PC-9 (cell line): ENCODE results near the gene CBX4.

Experiments used
- EZH2 ChIP-seq: fragments of 200-600 bp; sonication (generic); IDR thresholded peaks from 2 replicates; pipeline ENCODE4 v1.8.0; 2017; ENCODE audit warnings: antibody characterized with exemption, low read depth
- TF ChIP-seq, protein P1 (sequence below): fragments of 200-600 bp; sonication (generic); conservative IDR thresholded peaks from 2 replicates; pipeline ENCODE4 v1.6.1; 2017; ENCODE audit warnings: mixed run types, antibody characterized with exemption, mild to moderate bottlenecking, moderate library complexity

DNA sequence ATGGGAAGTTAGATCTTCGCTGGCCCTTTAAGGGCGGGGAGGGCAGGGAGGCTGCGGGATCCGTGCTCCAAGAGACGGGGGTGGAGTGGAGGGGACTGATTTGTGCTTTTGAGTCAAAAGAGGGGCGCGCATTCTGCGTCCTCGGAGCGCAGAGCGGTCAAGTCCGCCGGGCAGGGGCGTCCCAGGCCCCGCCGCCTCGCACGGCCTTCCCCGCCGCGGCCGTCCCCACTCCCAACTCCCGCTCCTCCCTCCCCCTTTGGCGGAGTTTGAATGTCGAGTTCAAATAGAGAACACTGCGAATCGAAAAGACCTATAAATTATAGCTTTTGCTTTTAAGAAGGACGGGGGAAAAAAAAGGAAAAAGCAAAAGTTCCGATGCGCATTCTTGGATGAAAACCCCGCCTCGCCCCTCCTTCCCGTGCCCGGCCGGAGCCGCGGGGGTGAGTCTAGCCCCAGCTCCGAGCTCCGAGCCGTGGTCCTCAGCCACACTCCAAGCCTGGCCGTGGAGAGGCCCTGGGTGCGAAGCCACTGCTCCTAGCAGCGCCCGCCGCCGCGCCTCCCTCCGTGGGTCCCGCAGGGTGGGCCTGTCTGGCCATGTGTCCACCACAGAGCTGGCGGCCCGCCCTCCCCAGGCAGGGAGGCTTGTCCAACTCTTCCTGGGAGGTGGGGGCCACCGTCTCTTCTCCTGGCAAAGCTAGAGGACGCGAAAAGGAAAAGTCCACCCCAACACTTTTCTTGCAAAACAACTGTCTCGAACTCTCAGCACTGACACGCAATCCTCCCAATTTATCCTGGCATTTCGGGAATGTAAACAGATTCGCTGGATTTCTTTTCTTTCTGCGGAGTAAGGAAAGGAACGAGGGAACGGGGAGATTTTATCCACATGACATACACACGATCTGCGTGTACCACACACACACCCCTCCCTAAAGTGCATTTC is 46.0 kb downstream of the CBX4 start:
- TF ChIP-seq, protein P1, sequence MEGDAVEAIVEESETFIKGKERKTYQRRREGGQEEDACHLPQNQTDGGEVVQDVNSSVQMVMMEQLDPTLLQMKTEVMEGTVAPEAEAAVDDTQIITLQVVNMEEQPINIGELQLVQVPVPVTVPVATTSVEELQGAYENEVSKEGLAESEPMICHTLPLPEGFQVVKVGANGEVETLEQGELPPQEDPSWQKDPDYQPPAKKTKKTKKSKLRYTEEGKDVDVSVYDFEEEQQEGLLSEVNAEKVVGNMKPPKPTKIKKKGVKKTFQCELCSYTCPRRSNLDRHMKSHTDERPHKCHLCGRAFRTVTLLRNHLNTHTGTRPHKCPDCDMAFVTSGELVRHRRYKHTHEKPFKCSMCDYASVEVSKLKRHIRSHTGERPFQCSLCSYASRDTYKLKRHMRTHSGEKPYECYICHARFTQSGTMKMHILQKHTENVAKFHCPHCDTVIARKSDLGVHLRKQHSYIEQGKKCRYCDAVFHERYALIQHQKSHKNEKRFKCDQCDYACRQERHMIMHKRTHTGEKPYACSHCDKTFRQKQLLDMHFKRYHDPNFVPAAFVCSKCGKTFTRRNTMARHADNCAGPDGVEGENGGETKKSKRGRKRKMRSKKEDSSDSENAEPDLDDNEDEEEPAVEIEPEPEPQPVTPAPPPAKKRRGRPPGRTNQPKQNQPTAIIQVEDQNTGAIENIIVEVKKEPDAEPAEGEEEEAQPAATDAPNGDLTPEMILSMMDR = no peak
- no peak for TF ChIP-seq EZH2
